Stomach smooth muscle (tissue), 2 donors: ENCODE results near the gene FCHO1.
A peak's percentile ranks its signal among the peaks of the same experiment; 100 is the strongest.

Experiments
- H3K27ac ChIP-seq: one replicate; pipeline ENCODE4 v1.7.0; 2013; ENCODE audit warnings: mild to moderate bottlenecking, low read length, inconsistent platforms
- H3K27me3 ChIP-seq, 2 donors: one replicate each; pipeline ENCODE4 v1.7.0; 2013; ENCODE audit warnings: low read length in 2 of 2; ENCODE audit not compliant: insufficient read depth in 2 of 2, control insufficient read depth in 1 of 2
- H3K36me3 ChIP-seq, 2 donors: one replicate each; pipeline ENCODE4 v1.7.0; 2013; ENCODE audit warnings: low read length in 2 of 2; ENCODE audit not compliant: control insufficient read depth in 2 of 2, insufficient read depth in 2 of 2
- H3K4me1 ChIP-seq: one replicate; pipeline ENCODE4 v1.7.0; 2013; ENCODE audit warnings: low read length; ENCODE audit not compliant: control insufficient read depth, insufficient read depth
- H3K4me3 ChIP-seq, 2 donors: one replicate each; pipeline ENCODE4 v1.7.0; 2013; ENCODE audit warnings: low read length in 2 of 2
- H3K9ac ChIP-seq, 2 donors: one replicate each; pipeline ENCODE4 v1.7.0; 2013; ENCODE audit warnings: low read length in 2 of 2, mild to moderate bottlenecking in 1 of 2
- H3K9me3 ChIP-seq, 2 donors: one replicate each; pipeline ENCODE4 v1.7.0; 2013; ENCODE audit warnings: low read length in 2 of 2; ENCODE audit not compliant: control insufficient read depth in 2 of 2
- donor health status: healthy.
- donor health status: Pancreatic carcinoma.

FCHO1 gene

GRCh38 chr19:17751103-17751911 lies at the start of gene FCHO1:
Gene FCHO1, plus strand, starts transcription at chr19:17751477. Its CDS starts 3,688 bp downstream, at chr19:17755165.
- Histone ChIP-seq H3K9ac (no peak within 1 kb of the TSS), H3K27ac (no peak within 1 kb of the TSS), H3K4me1 (peaks cover 17% of the 10 kb centered on the region)

DNA sequence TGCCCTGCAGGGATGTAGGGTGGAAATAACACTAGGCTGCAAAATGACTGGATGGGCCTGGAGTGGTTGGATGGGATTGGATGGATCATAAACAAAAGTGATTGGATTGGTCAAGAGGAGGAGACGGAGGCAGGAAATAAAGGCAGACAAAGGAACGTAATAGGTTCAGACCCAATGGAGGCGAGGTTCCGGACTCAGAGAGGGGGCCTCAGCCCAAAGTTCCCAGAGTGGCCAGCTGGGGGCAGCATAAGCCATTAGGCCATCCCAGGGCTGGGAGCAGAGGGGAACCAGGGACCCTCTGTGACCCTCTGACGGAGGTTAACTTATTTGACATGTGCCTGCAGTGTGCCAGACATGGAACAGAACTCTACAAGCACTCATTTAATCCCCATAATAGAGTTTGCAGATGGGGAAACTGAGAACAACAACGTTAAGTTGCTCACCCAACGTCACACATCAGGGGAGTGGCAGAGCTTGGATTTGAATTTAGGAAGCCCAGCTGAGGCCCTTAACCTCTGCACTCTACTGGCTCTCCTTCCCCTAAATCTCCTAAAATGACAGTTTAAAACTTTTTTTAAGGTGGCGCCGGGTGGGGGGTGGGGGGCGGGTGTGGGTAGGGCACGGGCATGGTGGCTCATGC lies 47.3 kb upstream of the FCHO1 start:
- Histone ChIP-seq H3K9me3 (no peaks in the 10 kb centered on the region), H3K4me3 (no peak overlapping the region), H3K27ac (no peak overlapping the region), H3K27me3 (peaks cover 9 to 10% of the 10 kb centered on the region in 2 donors), H3K9ac (no peak overlapping the region), H3K36me3 (no peaks in the 10 kb centered on the region), H3K4me1 (no peaks in the 10 kb centered on the region)

More at GRCh38 chr19:17751103-17751911, at the start of gene FCHO1:
- H3K27me3 ChIP-seq: no peaks in the 10 kb centered on the region
- no peaks in the 10 kb centered on the region for H3K36me3 ChIP-seq
- H3K4me3 ChIP-seq: no peak within 1 kb of the TSS
- H3K9me3 ChIP-seq: no peaks in the 10 kb centered on the region

GRCh38 chr19:17706750-17707181 lies 44.5 kb upstream of the FCHO1 start:
- Histone ChIP-seq H3K36me3 (no peaks in the 10 kb centered on the region), H3K27me3 (peaks cover 6% of the 10 kb centered on the region in 2 donors), H3K4me1 (no peaks in the 10 kb centered on the region), H3K9me3 (no peaks in the 10 kb centered on the region), H3K9ac (no peak overlapping the region), H3K4me3 (no peak overlapping the region), H3K27ac (no peak overlapping the region)

DNA sequence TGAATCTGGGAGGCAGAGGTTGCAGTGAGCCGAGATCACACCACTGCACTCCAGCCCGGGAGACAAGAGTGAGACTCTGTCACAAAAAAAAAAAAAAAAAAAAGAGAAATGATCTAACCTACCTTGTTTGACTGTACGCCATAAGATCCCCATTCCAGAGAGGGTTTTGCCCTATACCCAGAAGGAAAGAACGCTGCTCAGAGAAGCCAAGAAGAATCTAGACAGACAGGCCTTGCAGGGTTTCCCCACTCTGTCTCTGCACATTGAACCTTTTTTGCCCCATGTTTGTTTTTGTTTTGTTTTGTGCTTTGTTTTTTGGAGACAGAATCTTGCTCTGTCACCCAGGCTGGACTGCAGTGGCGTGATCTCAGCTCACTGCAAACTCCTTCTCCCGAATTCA lies 39.4 kb upstream of the FCHO1 start:
- H3K27me3 ChIP-seq: peaks cover under 1 to 2% of the 10 kb centered on the region in 2 donors
- no peaks in the 10 kb centered on the region for H3K4me1 ChIP-seq
- no peaks in the 10 kb centered on the region for H3K36me3 ChIP-seq
- no peaks in the 10 kb centered on the region for H3K9me3 ChIP-seq
- H3K9ac ChIP-seq: no peak overlapping the region
- no peak overlapping the region for H3K27ac ChIP-seq
- no peak overlapping the region for H3K4me3 ChIP-seq

DNA sequence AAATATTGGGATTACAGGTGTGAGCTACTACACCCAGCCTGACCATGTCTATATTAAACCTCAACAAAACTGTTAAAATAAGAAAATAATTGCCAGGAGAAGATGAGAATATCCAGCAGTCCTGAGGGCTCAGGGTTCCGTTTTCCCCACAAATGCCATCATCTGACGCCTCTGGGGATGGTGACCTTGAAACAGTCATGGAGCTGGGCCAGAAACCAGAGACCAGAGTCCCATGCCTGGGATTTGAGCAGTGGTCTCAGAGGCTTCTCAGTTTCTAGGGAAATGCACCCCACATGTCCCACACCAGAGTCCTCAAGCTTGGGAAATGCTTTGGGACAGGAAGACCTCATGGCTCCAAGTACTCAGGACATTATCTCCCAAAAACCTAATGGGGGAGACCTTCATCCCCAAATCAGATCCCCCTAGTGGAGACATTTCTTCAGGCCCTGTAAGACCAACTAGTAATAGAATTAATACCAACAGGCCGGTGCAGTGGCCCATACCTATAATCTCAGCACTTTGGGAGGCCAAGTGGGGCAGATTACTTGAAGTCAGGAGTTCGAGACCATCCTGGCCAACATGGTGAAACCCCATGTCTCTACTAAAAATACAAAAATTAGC lies 34.9 kb upstream of the FCHO1 start:
- Histone ChIP-seq H3K4me3 (no peak overlapping the region), H3K9ac (no peak overlapping the region), H3K27me3 (no peaks in the 10 kb centered on the region), H3K36me3 (no peaks in the 10 kb centered on the region), H3K9me3 (no peaks in the 10 kb centered on the region), H3K27ac (no peak overlapping the region), H3K4me1 (peaks cover 30% of the 10 kb centered on the region)

GRCh38 chr19:17718550-17718946 lies 32.7 kb upstream of the FCHO1 start:
- H3K4me3 ChIP-seq: peak overlapping the region in 1 of 2 donors; percentile 91
- peaks cover 35% of the 10 kb centered on the region for H3K4me1 ChIP-seq
- no peaks in the 10 kb centered on the region for H3K9me3 ChIP-seq
- H3K9ac ChIP-seq: no peak overlapping the region
- H3K27me3 ChIP-seq: no peaks in the 10 kb centered on the region
- no peak overlapping the region for H3K27ac ChIP-seq
- H3K36me3 ChIP-seq: peaks cover 0 to 2% of the 10 kb centered on the region in 2 donors

DNA sequence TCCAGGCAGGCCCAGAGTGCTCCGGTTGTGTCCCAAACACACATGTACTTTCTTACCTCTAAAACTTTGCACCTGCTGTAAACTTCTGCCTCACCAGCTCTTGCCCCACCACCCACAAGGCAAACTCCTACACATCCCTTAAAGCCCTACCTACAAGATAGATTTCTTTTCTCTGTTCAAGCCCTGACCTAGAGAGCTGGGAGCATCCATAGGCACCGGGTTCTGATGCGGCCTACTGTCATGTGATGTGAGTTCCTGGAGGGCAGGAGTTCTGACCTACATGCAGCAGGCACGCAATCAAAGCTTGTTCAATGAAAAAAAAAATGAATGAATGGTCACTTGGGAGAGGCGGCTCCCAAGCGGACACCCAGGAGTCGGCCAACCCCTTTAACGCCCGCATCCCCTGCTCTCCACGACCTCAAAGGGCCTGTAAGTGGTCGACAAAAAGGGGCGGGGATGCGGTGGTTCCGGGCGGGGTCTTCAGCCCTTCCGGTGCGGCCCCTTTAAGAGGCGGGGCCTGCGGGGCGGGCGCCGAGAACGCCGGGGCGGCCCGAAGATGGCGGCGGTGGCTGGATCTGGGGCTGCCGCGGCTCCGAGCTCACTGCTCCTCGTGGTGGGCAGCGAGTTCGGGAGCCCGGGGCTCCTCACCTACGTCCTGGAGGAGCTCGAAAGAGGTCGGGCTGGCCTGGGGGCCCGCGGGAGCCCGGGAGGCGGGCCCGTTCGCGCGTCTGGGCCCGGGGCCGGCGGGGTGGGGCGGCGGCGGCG lies 32.1 kb upstream of the FCHO1 start, which contains the start of gene MAP1S:
TSS of gene MAP1S (plus strand) at position 534 of the 765 bp plus-strand sequence. CDS start at position 557, 23 bp downstream.
- Histone ChIP-seq H3K4me1 (peaks cover 35% of the 10 kb centered on the region), H3K36me3 (peaks cover 0 to 5% of the 10 kb centered on the region in 2 donors), H3K9ac (peak within 1 kb of the TSS; percentile 69 to 91), H3K27me3 (no peaks in the 10 kb centered on the region), H3K4me3 (peak within 1 kb of the TSS; percentile 90 to 91), H3K27ac (no peak within 1 kb of the TSS), H3K9me3 (no peaks in the 10 kb centered on the region)

GRCh38 chr19:17719730-17720400 lies 31.4 kb upstream of the FCHO1 start:
- Histone ChIP-seq H3K4me1 (peaks cover 35% of the 10 kb centered on the region), H3K9ac (peak overlapping the region; percentile 69 to 91), H3K36me3 (peaks cover 6 to 12% of the 10 kb centered on the region in 2 donors), H3K9me3 (no peaks in the 10 kb centered on the region), H3K27me3 (no peaks in the 10 kb centered on the region), H3K27ac (no peak overlapping the region), H3K4me3 (peak overlapping the region; percentile 90 to 91)

DNA sequence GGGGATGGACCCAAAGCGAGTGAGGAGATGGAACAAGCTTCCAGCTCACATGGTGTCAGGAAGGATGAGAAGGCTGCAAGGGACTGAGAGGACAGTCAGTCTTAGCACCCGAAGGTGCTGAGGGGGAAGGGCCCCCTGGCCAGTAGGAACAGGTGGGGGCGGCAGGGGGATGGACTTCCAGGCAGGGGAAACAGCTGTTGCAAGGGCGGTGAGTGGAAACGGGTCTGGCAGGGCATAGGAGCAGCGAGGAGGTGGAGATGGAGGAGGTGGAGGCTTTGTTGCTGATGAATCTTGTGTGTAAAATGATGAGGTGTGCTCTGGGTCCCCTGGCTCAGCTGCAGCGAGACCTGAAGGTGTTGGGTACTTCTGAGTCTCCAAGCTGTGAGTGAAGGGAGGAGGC lies 30.8 kb upstream of the FCHO1 start:
- peak overlapping the region; percentile 69 to 91 for H3K9ac ChIP-seq
- no peak overlapping the region for H3K27ac ChIP-seq
- no peaks in the 10 kb centered on the region for H3K27me3 ChIP-seq
- H3K4me3 ChIP-seq: peak overlapping the region; percentile 90 to 91
- no peaks in the 10 kb centered on the region for H3K9me3 ChIP-seq
- H3K36me3 ChIP-seq: peaks cover 12 to 18% of the 10 kb centered on the region in 2 donors
- peaks cover 35% of the 10 kb centered on the region for H3K4me1 ChIP-seq
